GM23338 (cell line): ENCODE measurements around the gene ANKHD1. TPM values are rescaled to one million over a fixed set of nuclear protein-coding genes. Genes with fewer than 3 reads are reported as not detected.
A peak's percentile ranks its signal among the peaks of the same experiment; 100 is the strongest.

Source experiments
- ATAC-seq: fragments of 200-7000 bp; cut with Tn5 transposase; 3 replicates; pipeline ENCODE4 v1.9.1; 2020
- DNase-seq: peaks from one replicate; pipeline ENCODE4 v3.0.0-alpha.2; 2015; ENCODE audit warnings: low spot score
- H2AFZ ChIP-seq: fragments of 200-600 bp; sonication (generic); 2 replicates; pipeline ENCODE4 v1.8.0; 2016; ENCODE audit warnings: antibody characterized with exemption, mild to moderate bottlenecking, moderate library complexity
- H3F3A ChIP-seq: fragments of 200-600 bp; sonication (generic); replicated peaks from 2 replicates; pipeline ENCODE4 v1.8.0; 2017; ENCODE audit warnings: antibody characterized with exemption, mixed run types, low read depth
- H3K27ac ChIP-seq: fragments of 200-600 bp; sonication (generic); 2 replicates; pipeline ENCODE4 v1.6.1; 2016; ENCODE audit warnings: low read depth
- H3K27me3 ChIP-seq: fragments of 200-600 bp; sonication (generic); 2 replicates; pipeline ENCODE4 v1.8.0; 2016; ENCODE audit warnings: mild to moderate bottlenecking, mixed run types, moderate library complexity; ENCODE audit not compliant: insufficient read depth
- H3K36me3 ChIP-seq: fragments of 200-600 bp; sonication (generic); 2 replicates; pipeline ENCODE4 v1.8.0; 2016; ENCODE audit warnings: mild to moderate bottlenecking; ENCODE audit not compliant: insufficient read depth
- H3K4me1 ChIP-seq: fragments of 200-600 bp; sonication (generic); 2 replicates; pipeline ENCODE4 v1.8.0; 2016; ENCODE audit warnings: mild to moderate bottlenecking, moderate library complexity; ENCODE audit not compliant: insufficient read depth
- H3K4me2 ChIP-seq: fragments of 200-600 bp; sonication (generic); 2 replicates; pipeline ENCODE4 v1.7.1; 2017; ENCODE audit warnings: mixed run types
- H3K4me3 ChIP-seq: fragments of 200-600 bp; sonication (generic); 2 replicates; pipeline ENCODE4 v1.6.1; 2016; ENCODE audit warnings: mixed run types
- H3K79me2 ChIP-seq: fragments of 200-600 bp; sonication (generic); replicated peaks from 2 replicates; pipeline ENCODE4 v1.8.0; 2017; ENCODE audit warnings: mild to moderate bottlenecking; ENCODE audit not compliant: insufficient read depth
- H3K9me2 ChIP-seq: fragments of 200-600 bp; sonication (generic); 2 replicates; pipeline ENCODE4 v1.8.0; 2017; ENCODE audit not compliant: insufficient read depth
- H4K20me1 ChIP-seq: fragments of 200-600 bp; sonication (generic); replicated peaks from 2 replicates; pipeline ENCODE4 v1.8.0; 2017; ENCODE audit warnings: mild to moderate bottlenecking; ENCODE audit not compliant: insufficient read depth
- H3K27ac Mint-ChIP-seq: 2 replicates; pipeline ENCODE4 v1.8.0; 2020; ENCODE audit warnings: inconsistent platforms, mild to moderate bottlenecking, moderate library complexity, mixed read lengths
- H3K27me3 Mint-ChIP-seq: 3 replicates; pipeline ENCODE4 v1.8.0; 2022; ENCODE audit warnings: low read depth, mild to moderate bottlenecking, moderate library complexity, mixed read lengths, inconsistent platforms; ENCODE audit not compliant: insufficient read depth, poor library complexity
- H3K36me3 Mint-ChIP-seq: 3 replicates; pipeline ENCODE4 v1.8.0; 2021; ENCODE audit warnings: low read depth, mild to moderate bottlenecking, inconsistent platforms, moderate library complexity, mixed read lengths
- H3K4me1 Mint-ChIP-seq: 3 replicates; pipeline ENCODE4 v1.8.0; 2020; ENCODE audit warnings: mild to moderate bottlenecking, inconsistent platforms, mixed read lengths
- H3K4me3 Mint-ChIP-seq: 3 replicates; pipeline ENCODE4 v1.8.0; 2021; ENCODE audit warnings: moderate library complexity, mild to moderate bottlenecking, inconsistent platforms, mixed read lengths
- H3K9me3 Mint-ChIP-seq: 3 replicates; pipeline ENCODE4 v1.8.0; 2020; ENCODE audit warnings: moderate library complexity, mild to moderate bottlenecking, inconsistent platforms, mixed read lengths
- CREB1 ChIP-seq: fragments of 250-450 bp; sonication (Bioruptor Pico); IDR thresholded peaks from 2 replicates; pipeline ENCODE4 v1.5.0; 2020; ENCODE audit warnings: low read depth, mild to moderate bottlenecking, moderate library complexity
- CTCF ChIP-seq, 2 experiments: fragments of 200-600 bp in 1 of 2; sonication (generic) in 1 of 2; conservative IDR thresholded peaks; 2 replicates each; pipeline versions ENCODE4 v1.5.1 to v1.6.1; 2016 to 2017; ENCODE audit warnings: antibody characterized with exemption in 2 of 2, low read depth in 2 of 2, mild to moderate bottlenecking in 2 of 2, moderate library complexity in 1 of 2
- EZH2phosphoT487 ChIP-seq: fragments of 200-600 bp; sonication (generic); IDR thresholded peaks from one replicate; pipeline ENCODE4 v1.8.1; 2018; ENCODE audit warnings: antibody characterized with exemption; ENCODE audit not compliant: unreplicated experiment
- JUNB ChIP-seq: IDR thresholded peaks from one replicate; pipeline ENCODE4 v1.6.1; 2016; ENCODE audit warnings: antibody characterized with exemption; ENCODE audit not compliant: unreplicated experiment
- POLR2AphosphoS5 ChIP-seq: IDR thresholded peaks from 2 replicates; pipeline ENCODE4 v1.6.1; 2016; ENCODE audit warnings: antibody characterized with exemption, low read depth
- STAT1 ChIP-seq: IDR thresholded peaks from one replicate; pipeline ENCODE4 v1.6.1; 2016; ENCODE audit warnings: antibody characterized with exemption; ENCODE audit not compliant: unreplicated experiment
- ZNF114 ChIP-seq: fragments of 250-450 bp; sonication (Bioruptor Pico); IDR thresholded peaks from 2 replicates; pipeline ENCODE4 v1.5.0; 2020; ENCODE audit warnings: mild to moderate bottlenecking, moderate library complexity
- ZNF331 ChIP-seq: fragments of 250-450 bp; sonication (Bioruptor Pico); IDR thresholded peaks from 2 replicates; pipeline ENCODE4 v1.5.0; 2020; ENCODE audit warnings: low read depth, mild to moderate bottlenecking, moderate library complexity
- polyA plus RNA-seq: library from polyadenylated mRNA; unstranded; fragments of >200 nt; fragmentation: Nextera tagmentation; extraction: Ambion mirVana; gene quantifications from 2 replicates; pipeline ENCODE4 v1.2.1, GENCODE V29; 2016
- total RNA-seq: library from RNA; depleted of rRNA; stranded (reverse); fragments of >200 nt; shearing (Covaris generic); gene quantifications from 2 replicates; pipeline ENCODE4 v1.2.3, GENCODE V29; 2014
- TF ChIP-seq, protein P1 (sequence below): IDR thresholded peaks from 2 replicates; pipeline ENCODE4 v1.6.1; 2016; ENCODE audit warnings: antibody characterized with exemption
- TF ChIP-seq, protein P2 (sequence below): IDR thresholded peaks from one replicate; pipeline ENCODE4 v1.6.1; 2018; ENCODE audit warnings: antibody characterized with exemption; ENCODE audit not compliant: unreplicated experiment

Gene ANKHD1
- total and polyA plus RNA-seq, 2 experiments from 2014 or later: 73.0 to 119 TPM

DNA sequence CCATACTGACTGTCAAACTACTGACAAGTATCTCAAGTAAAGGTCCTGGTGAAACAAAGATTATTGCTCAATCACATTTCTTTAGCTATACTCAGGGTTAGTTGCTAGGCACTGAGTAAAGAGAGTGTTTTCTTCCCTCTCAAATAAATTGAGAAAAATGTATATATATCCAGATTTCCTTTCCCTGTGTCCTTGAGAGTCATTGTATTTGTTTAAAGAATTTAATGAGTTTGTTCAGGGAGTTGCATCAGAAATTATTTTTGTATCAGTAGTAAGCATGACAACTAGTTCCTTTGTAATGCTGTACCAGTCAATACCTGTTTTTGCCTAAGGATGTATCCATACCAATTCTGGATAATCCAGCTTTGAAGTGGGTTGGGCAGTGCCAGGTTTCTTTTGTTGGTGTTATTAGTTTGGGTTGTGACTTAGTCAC is 3.2 kb upstream of the ANKHD1 start:
- Histone ChIP-seq H3K27ac (0 out of 2 replicates have a peak overlapping the region, but pooled peaks have one; percentile 2), H3F3A (peaks cover 4% of the 10 kb centered on the region; the same call in 1 of the 2 replicates), H3K36me3 (no peaks in the 10 kb centered on the region), H3K4me3 (peak overlapping the region; percentile 31; the same call in 1 of the 2 replicates), H3K27me3 (no peaks in the 10 kb centered on the region), H3K79me2 (peaks cover 39% of the 10 kb centered on the region), H4K20me1 (0 out of 2 replicates have a peak, but pooled peaks cover 4% of the 10 kb centered on the region), H2AFZ (no peak overlapping the region), H3K9me2 (no peaks in the 10 kb centered on the region), H3K4me1 (peaks cover 16% of the 10 kb centered on the region), H3K4me2 (peak overlapping the region; percentile 93)
- Mint-ChIP-seq H3K4me3 (peak overlapping the region; percentile 10; the same call in 1 of the 3 replicates), H3K4me1 (peaks cover 8% of the 10 kb centered on the region), H3K9me3 (no peaks in the 10 kb centered on the region; the same call in 2 of the 3 replicates), H3K36me3 (peaks cover 4% of the 10 kb centered on the region; the same call in 2 of the 3 replicates), H3K27me3 (peaks cover 18% of the 10 kb centered on the region), H3K27ac (peak overlapping the region; percentile 72)
- DNase-seq (no peak), ATAC-seq (no peak)
- no peak for TF ChIP-seq POLR2AphosphoS5
- TF ChIP-seq ZNF331 (CRISPR knock-in tag): no peak
- TF ChIP-seq, protein P1, sequence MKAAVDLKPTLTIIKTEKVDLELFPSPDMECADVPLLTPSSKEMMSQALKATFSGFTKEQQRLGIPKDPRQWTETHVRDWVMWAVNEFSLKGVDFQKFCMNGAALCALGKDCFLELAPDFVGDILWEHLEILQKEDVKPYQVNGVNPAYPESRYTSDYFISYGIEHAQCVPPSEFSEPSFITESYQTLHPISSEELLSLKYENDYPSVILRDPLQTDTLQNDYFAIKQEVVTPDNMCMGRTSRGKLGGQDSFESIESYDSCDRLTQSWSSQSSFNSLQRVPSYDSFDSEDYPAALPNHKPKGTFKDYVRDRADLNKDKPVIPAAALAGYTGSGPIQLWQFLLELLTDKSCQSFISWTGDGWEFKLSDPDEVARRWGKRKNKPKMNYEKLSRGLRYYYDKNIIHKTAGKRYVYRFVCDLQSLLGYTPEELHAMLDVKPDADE: no peak
- TF ChIP-seq, protein P2, sequence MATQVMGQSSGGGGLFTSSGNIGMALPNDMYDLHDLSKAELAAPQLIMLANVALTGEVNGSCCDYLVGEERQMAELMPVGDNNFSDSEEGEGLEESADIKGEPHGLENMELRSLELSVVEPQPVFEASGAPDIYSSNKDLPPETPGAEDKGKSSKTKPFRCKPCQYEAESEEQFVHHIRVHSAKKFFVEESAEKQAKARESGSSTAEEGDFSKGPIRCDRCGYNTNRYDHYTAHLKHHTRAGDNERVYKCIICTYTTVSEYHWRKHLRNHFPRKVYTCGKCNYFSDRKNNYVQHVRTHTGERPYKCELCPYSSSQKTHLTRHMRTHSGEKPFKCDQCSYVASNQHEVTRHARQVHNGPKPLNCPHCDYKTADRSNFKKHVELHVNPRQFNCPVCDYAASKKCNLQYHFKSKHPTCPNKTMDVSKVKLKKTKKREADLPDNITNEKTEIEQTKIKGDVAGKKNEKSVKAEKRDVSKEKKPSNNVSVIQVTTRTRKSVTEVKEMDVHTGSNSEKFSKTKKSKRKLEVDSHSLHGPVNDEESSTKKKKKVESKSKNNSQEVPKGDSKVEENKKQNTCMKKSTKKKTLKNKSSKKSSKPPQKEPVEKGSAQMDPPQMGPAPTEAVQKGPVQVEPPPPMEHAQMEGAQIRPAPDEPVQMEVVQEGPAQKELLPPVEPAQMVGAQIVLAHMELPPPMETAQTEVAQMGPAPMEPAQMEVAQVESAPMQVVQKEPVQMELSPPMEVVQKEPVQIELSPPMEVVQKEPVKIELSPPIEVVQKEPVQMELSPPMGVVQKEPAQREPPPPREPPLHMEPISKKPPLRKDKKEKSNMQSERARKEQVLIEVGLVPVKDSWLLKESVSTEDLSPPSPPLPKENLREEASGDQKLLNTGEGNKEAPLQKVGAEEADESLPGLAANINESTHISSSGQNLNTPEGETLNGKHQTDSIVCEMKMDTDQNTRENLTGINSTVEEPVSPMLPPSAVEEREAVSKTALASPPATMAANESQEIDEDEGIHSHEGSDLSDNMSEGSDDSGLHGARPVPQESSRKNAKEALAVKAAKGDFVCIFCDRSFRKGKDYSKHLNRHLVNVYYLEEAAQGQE: no peak
- no peak for TF ChIP-seq EZH2phosphoT487
- no peak for TF ChIP-seq CTCF (conservative IDR thresholded peaks at IDR 0.05; ENCODE audit: low read depth in 2 of 2)
- no peak for TF ChIP-seq CREB1 (CRISPR knock-in tag)
- no peak for TF ChIP-seq ZNF114 (CRISPR knock-in tag)
- TF ChIP-seq JUNB: no peak
- TF ChIP-seq STAT1: no peak
